ENCODE measurements around the gene PCGF1. TPM values are rescaled to one million over a fixed set of nuclear protein-coding genes. Genes with fewer than 3 reads are reported as not detected.

PCGF1 gene
- total and polyA plus RNA-seq, 2 of the 8 experiments (the other 6 are each of a cell fraction or from before 2014, with no cell fraction given), result 10.0 to 23.7 TPM

DNA sequence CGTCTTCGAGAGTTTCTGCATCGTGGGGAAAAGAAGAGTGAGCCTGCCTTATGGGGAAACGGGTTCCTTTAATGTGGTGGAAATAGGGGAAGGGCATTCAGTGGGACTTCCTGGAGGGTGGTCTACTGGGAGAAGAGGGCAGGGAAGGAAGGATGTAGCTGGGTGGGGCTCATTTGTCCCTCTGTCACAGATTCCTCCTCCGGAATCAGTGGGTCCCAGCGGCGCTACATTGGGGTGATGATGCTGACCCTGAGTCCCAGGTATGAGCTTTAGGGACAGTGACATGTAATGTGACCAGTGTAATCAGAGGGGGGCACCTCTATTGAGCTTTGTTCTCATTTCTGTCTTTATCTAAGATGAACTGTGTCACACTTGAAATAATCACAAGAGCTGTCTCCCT is 24.2 kb upstream of the PCGF1 start:
- Histone ChIP-seq H4K20me1 (replicated peaks in 1 of 2; ENCODE audit: control insufficient read depth in 1 of 2, insufficient read depth in 2 of 2, low read length in 2 of 2) (peaks cover 6 to 11% of the 10 kb centered on the region in 2 experiments), H4K5ac (ENCODE audit: insufficient read length, low read depth, low read length) (no peak overlapping the region), H3K9ac (replicated peaks in 1 of 4; ENCODE audit: extremely low read depth in 1 of 4, low read depth in 3 of 4, low read length in 3 of 4) (no peak overlapping the region), H3K23ac (ENCODE audit: insufficient read length) (no peak overlapping the region), H3K79me1 (ENCODE audit: low read depth, low read length) (peaks cover 10% of the 10 kb centered on the region), H3K18ac (ENCODE audit: extremely low read depth, low read length) (no peak overlapping the region), H2BK20ac (ENCODE audit: low read length) (no peak overlapping the region), H2AK5ac (ENCODE audit: low read depth, low read length) (no peak overlapping the region), H3K56ac (replicated peaks; ENCODE audit: insufficient read length, low read depth, low read length) (no peak overlapping the region), H2BK5ac (ENCODE audit: low read depth, low read length) (no peak overlapping the region), H3K23me2 (ENCODE audit: low read depth, low read length) (peaks cover 9% of the 10 kb centered on the region; the same call in 1 of the 2 replicates), H3K4me2 (ENCODE audit: insufficient read depth in 1 of 2, low read depth in 2 of 2, low read length in 2 of 2) (no peak overlapping the region; a peak in 1 of 4 replicates), H3K79me2 (ENCODE audit: control insufficient read depth in 1 of 2, insufficient read depth in 2 of 2, low read length in 2 of 2) (peaks cover 0 to 18% of the 10 kb centered on the region in 2 experiments; a peak in 2 of 4 replicates), H2BK120ac (replicated peaks; ENCODE audit: low read depth, low read length) (no peak overlapping the region), H3K36me3 (ENCODE audit: control insufficient read depth in 2 of 4, insufficient read depth in 4 of 4, low read length in 3 of 4) (peaks cover 4 to 27% (median 21%) of the 10 kb centered on the region in 4 experiments; a peak in 7 of 8 replicates), H3K14ac (ENCODE audit: insufficient read length) (no peak overlapping the region), H2BK15ac (ENCODE audit: low read length) (no peak overlapping the region), H3K27ac (ENCODE audit: low read depth, low read length) (no peak overlapping the region), H4K91ac (replicated peaks; ENCODE audit: insufficient read length, low read length) (no peak overlapping the region), H3K4me1 (replicated peaks in 1 of 4; ENCODE audit: control insufficient read depth in 3 of 4, insufficient read depth in 4 of 4, low read length in 3 of 4) (peaks cover 4 to 13% (median 6%) of the 10 kb centered on the region in 4 experiments; a peak in 6 of 7 replicates), H2AFZ (ENCODE audit: low read length) (no peak overlapping the region), H3K27me3 (replicated peaks in 1 of 4; ENCODE audit: control insufficient read depth in 3 of 4, extremely low read depth in 1 of 4, insufficient read depth in 3 of 4, low read length in 3 of 4) (no peaks in the 10 kb centered on the region; a peak in 1 of 7 replicates), H3K4me3 (ENCODE audit: extremely low read depth in 1 of 4, insufficient read depth in 2 of 4, low read depth in 3 of 4, low read length in 4 of 4) (no peak overlapping the region), H4K8ac (ENCODE audit: extremely low read depth, insufficient read depth, low read length) (no peak overlapping the region), H2BK12ac (ENCODE audit: low read depth, low read length) (no peak overlapping the region), H3K9me3 (ENCODE audit: insufficient read depth in 2 of 2, low read depth in 1 of 2, low read length in 1 of 2) (no peaks in the 10 kb centered on the region), H3K4ac (replicated peaks; ENCODE audit: insufficient read length, low read depth, low read length) (no peak overlapping the region)
- 95% methylated on average over 7 of the region's 7 CpGs; no CpG with 5 or more reads in 1 of the 2 experiments for WGBS, 2 experiments (ENCODE audit: extremely low coverage in 1 of 2, insufficient coverage in 1 of 2, insufficient read length in 1 of 2, insufficient replicate concordance in 2 of 2, low coverage in 1 of 2, low lambda C conversion rate in 2 of 2, missing lambda C conversion rate in 1 of 2)
- POLR2A ChIA-PET (ENCODE audit: partially characterized antibody), result interaction anchor here (1.3 to 5.9 kb wide), 6 partner anchors 7 to 42 kb away, joined by 3 to 73 read pairs (median 14); partner anchors contain the start of genes LBX2 and LOXL3
- FAIRE-seq (no peak), DNase-seq (ENCODE audit: low read depth in 1 of 2, low spot score in 2 of 2) (no peak)
- CTCF ChIA-PET (ENCODE audit: partially characterized antibody), result interaction anchor here (0.8 to 7.0 kb wide), 10 partner anchors 9 to 56 kb away, joined by 3 to 53 read pairs (median 5); partner anchors contain the start of genes CCDC142 and TTC31
- no peak for TF ChIP-seq SIN3A (conservative IDR thresholded peaks at IDR 0.05 in 1 of 2, IDR thresholded peaks at IDR 0.05 in 1 of 2; ENCODE audit: low read depth in 1 of 2, low read length in 2 of 2)
- TF ChIP-seq, protein P1, sequence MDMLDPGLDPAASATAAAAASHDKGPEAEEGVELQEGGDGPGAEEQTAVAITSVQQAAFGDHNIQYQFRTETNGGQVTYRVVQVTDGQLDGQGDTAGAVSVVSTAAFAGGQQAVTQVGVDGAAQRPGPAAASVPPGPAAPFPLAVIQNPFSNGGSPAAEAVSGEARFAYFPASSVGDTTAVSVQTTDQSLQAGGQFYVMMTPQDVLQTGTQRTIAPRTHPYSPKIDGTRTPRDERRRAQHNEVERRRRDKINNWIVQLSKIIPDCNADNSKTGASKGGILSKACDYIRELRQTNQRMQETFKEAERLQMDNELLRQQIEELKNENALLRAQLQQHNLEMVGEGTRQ (IDR thresholded peaks at IDR 0.05; ENCODE audit: low read length), result no peak
- no peak for TF ChIP-seq EP300 (IDR thresholded peaks at IDR 0.05; ENCODE audit: borderline replicate concordance in 1 of 2, low read depth in 2 of 2, low read length in 2 of 2)
- no peak for TF ChIP-seq JUND (IDR thresholded peaks at IDR 0.05; ENCODE audit: low read length)
- TF ChIP-seq YY1 (IDR thresholded peaks at IDR 0.05; ENCODE audit: low read depth, low read length), result no peak
- no peak for TF ChIP-seq SRF (IDR thresholded peaks at IDR 0.05; ENCODE audit: low read depth, low read length)
- no peak for TF ChIP-seq KDM5A (IDR thresholded peaks at IDR 0.05; ENCODE audit: low read length)
- TF ChIP-seq, protein P2, sequence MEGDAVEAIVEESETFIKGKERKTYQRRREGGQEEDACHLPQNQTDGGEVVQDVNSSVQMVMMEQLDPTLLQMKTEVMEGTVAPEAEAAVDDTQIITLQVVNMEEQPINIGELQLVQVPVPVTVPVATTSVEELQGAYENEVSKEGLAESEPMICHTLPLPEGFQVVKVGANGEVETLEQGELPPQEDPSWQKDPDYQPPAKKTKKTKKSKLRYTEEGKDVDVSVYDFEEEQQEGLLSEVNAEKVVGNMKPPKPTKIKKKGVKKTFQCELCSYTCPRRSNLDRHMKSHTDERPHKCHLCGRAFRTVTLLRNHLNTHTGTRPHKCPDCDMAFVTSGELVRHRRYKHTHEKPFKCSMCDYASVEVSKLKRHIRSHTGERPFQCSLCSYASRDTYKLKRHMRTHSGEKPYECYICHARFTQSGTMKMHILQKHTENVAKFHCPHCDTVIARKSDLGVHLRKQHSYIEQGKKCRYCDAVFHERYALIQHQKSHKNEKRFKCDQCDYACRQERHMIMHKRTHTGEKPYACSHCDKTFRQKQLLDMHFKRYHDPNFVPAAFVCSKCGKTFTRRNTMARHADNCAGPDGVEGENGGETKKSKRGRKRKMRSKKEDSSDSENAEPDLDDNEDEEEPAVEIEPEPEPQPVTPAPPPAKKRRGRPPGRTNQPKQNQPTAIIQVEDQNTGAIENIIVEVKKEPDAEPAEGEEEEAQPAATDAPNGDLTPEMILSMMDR (IDR thresholded peaks at IDR 0.05; ENCODE audit: control extremely low read depth in 1 of 3, insufficient read depth in 1 of 3, low read depth in 1 of 3, low read length in 3 of 3), result no peak
- no peak for TF ChIP-seq CTBP2 (IDR thresholded peaks at IDR 0.05; ENCODE audit: borderline replicate concordance, insufficient read depth, insufficient read length, low read length)
